Heart left ventricle (tissue), 13 donors: Measurements from ENCODE around the gene THSD4.

Experiments used
- POLR2A ChIP-seq, 2 donors: fragments of 450-650 bp; IDR thresholded peaks; one replicate each; pipeline ENCODE4 v1.6.1; 2017; ENCODE audit warnings: antibody characterized with exemption in 2 of 2, mild to moderate bottlenecking in 2 of 2, moderate library complexity in 2 of 2
- TF ChIP-seq, protein P1 (sequence below), 12 donors: fragments of 200-600 bp; sonication (generic) in 4 of 12; IDR thresholded peaks; one replicate each; pipeline versions ENCODE4 v1.5.0 to v1.8.0; 2018 to 2022; ENCODE audit warnings: antibody characterized with exemption in 12 of 12, mild to moderate bottlenecking in 5 of 12
- donor health status: ischemic (EF 13 %, LVEDD 7.1; RV severe dilation, severe dysfunction).
- donor health status: DM: no; HTN: yes; CAD: no.
- donor health status: DM: no; HTN: no; CAD: no.
- donor health status: ischemic (EF 25% LVEDD 6.9; RV normal size, moderate dysfunction).
- donor health status: ischemic (EF 25% LVEDD 5.7; RV mildly dilated, moderate dysfunction).
- donor health status: ischemic (EF 35%, LVEDD 5.7; RV mildly dilated, moderate dysfunction).
- donor health status: nonischemic (EF 11% LVEDD 7.7; RV severe dilation, severe dysfunction).
- donor health status: DM: yes; HTN: yes; CAD: no.
- donor health status: PGD.
- donor health status: ischemic (EF 29% LVEDD 5.4; RV normal size, mild dysfunction).
- donor health status: nonischemic (EF 23%, LVEDD 6.1; RV moderate dilation, normal function).

GRCh38 chr15:71456811-71457210 lies 341.5 kb downstream of the THSD4 start:
- TF ChIP-seq, protein P1, sequence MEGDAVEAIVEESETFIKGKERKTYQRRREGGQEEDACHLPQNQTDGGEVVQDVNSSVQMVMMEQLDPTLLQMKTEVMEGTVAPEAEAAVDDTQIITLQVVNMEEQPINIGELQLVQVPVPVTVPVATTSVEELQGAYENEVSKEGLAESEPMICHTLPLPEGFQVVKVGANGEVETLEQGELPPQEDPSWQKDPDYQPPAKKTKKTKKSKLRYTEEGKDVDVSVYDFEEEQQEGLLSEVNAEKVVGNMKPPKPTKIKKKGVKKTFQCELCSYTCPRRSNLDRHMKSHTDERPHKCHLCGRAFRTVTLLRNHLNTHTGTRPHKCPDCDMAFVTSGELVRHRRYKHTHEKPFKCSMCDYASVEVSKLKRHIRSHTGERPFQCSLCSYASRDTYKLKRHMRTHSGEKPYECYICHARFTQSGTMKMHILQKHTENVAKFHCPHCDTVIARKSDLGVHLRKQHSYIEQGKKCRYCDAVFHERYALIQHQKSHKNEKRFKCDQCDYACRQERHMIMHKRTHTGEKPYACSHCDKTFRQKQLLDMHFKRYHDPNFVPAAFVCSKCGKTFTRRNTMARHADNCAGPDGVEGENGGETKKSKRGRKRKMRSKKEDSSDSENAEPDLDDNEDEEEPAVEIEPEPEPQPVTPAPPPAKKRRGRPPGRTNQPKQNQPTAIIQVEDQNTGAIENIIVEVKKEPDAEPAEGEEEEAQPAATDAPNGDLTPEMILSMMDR (IDR thresholded peaks at IDR 0.05) = no peak
- no peak for TF ChIP-seq POLR2A (IDR thresholded peaks at IDR 0.05)
